K562 (cell line): ENCODE results near the gene CBX1. TPM values are rescaled to one million over a fixed set of nuclear protein-coding genes. Genes with fewer than 3 reads are reported as not detected.

Experiments
- ASH1L ChIP-seq: fragments of 450-650 bp; IDR thresholded peaks from 2 replicates; pipeline ENCODE4 v1.6.1; 2018; ENCODE audit warnings: borderline replicate concordance, mild to moderate bottlenecking, low read depth; ENCODE audit not compliant: partially characterized antibody
- CHCHD3 ChIP-seq: fragments of 250-450 bp; sonication (Bioruptor Pico); IDR thresholded peaks from 2 replicates; pipeline ENCODE4 v2.1.2; 2022; ENCODE audit warnings: mild to moderate bottlenecking
- E2F1 ChIP-seq: sonication (generic); formaldehyde crosslinking; IDR thresholded peaks from 2 replicates; pipeline ENCODE4 v1.8.1; 2023; ENCODE audit warnings: mild to moderate bottlenecking, missing genetic modification reagents, moderate library complexity
- HBP1 ChIP-seq: fragments of 450-650 bp; formaldehyde crosslinking; IDR thresholded peaks from 2 replicates; pipeline ENCODE4 v1.4.0; 2022; ENCODE audit warnings: missing genetic modification characterization
- HNRNPL ChIP-seq: fragments of 200-400 bp; formaldehyde crosslinking; IDR thresholded peaks from 2 replicates; pipeline ENCODE4 v1.6.1; 2017; ENCODE audit warnings: low read depth, mild to moderate bottlenecking, low read length
- KAT8 ChIP-seq: fragments of 450-650 bp; IDR thresholded peaks from 2 replicates; pipeline ENCODE4 v1.6.1; 2016; ENCODE audit warnings: low read depth, mild to moderate bottlenecking
- NCOA2 ChIP-seq, 2 experiments: fragments of 450-650 bp; IDR thresholded peaks; 2 replicates each; pipeline ENCODE4 v1.6.1; 2018; ENCODE audit warnings: mild to moderate bottlenecking in 2 of 2, moderate library complexity in 1 of 2; ENCODE audit not compliant: partially characterized antibody in 2 of 2
- SMARCA4 ChIP-seq: fragments of 450-650 bp; IDR thresholded peaks from 2 replicates; pipeline ENCODE4 v1.6.1; 2016
- ZNF12 ChIP-seq: sonication (generic); formaldehyde crosslinking; IDR thresholded peaks from 2 replicates; pipeline ENCODE4 v1.4.0; 2020; ENCODE audit warnings: mild to moderate bottlenecking, missing genetic modification reagents
- ZNF124 ChIP-seq: sonication (generic); formaldehyde crosslinking; IDR thresholded peaks from 2 replicates; pipeline ENCODE4 v1.8.1; 2022; ENCODE audit warnings: missing genetic modification reagents
- ZNF699 ChIP-seq: fragments of 250-450 bp; sonication (Bioruptor Pico); IDR thresholded peaks from 2 replicates; pipeline ENCODE4 v1.8.0; 2021; ENCODE audit warnings: mild to moderate bottlenecking, moderate library complexity; ENCODE audit not compliant: insufficient replicate concordance
- ZNF75A ChIP-seq: fragments of 450-650 bp; formaldehyde crosslinking; IDR thresholded peaks from 2 replicates; pipeline ENCODE4 v1.4.0; 2020; ENCODE audit warnings: mild to moderate bottlenecking
- polyA plus RNA-seq, 8 experiments: library from polyadenylated mRNA; depleted of rRNA in 4 of 8; stranded (reverse) in 5 of 8; unstranded in 3 of 8; fragments of >200 nt; fragmentation: Nextera tagmentation in 2 of 8; fragmentation: Illumina TruSeq in 1 of 8; extraction: Ambion mirVana in 2 of 8; extraction: Trizol in 1 of 8; gene quantifications; 2 replicates each; pipeline versions ENCODE4 v1.2.1 to v1.2.3, GENCODE V29; 2011 to 2014; ENCODE audit warnings: inconsistent platforms in 1 of 8, missing spikeins in 1 of 8
- total RNA-seq, 7 experiments: library from RNA; depleted of rRNA in 6 of 7; stranded (reverse); fragments of >200 nt in 6 of 7; fragmentation: Illumina TruSeq in 2 of 7; extraction: Trizol in 2 of 7; gene quantifications; 2 replicates each; pipeline versions ENCODE4 v1.2.1 to v1.2.3, GENCODE V29; 2011 to 2021; ENCODE audit warnings: low replicate concordance in 1 of 7

The CBX1 gene
- total and polyA plus RNA-seq, 9 of the 15 experiments (the other 6 are each of a cell fraction or from before 2014, with no cell fraction given), result 10.6 to 95.7 (median 52.7) TPM

DNA sequence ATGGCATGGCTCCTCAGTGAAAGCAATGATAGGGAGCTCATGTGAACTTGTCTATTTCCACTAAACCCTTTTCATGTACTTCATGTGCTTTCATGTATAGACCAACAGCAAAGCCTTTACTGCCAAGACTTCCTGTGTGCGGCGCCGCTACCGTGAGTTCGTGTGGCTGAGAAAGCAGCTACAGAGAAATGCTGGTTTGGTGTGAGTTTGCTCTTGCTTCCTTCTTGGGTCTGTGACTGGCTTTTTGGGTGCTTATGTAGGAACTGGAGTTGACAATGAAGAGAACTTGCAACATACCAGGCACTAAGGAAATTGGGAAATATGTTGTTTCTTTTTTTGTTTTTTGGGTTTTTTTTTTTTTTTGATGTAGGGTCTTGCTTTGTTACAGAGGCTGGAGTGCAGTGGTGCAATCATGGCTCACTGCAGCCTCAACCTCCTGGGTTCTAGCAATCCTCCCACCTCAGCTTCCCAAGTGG lies 12.0 kb upstream of the CBX1 start (continued):
- TF ChIP-seq HBP1 (CRISPR knock-in tag) (no peak), ZNF699 (CRISPR knock-in tag) (no peak), ZNF75A (CRISPR knock-in tag) (no peak), HNRNPL (no peak), ASH1L (no peak), SMARCA4 (no peak), NCOA2 (IDR thresholded peaks at IDR 0.05; ENCODE audit: partially characterized antibody in 2 of 2) (no peak), ZNF12 (CRISPR knock-in tag) (no peak), KAT8 (no peak), ZNF124 (CRISPR knock-in tag) (no peak), CHCHD3 (CRISPR knock-in tag) (no peak), E2F1 (CRISPR knock-in tag) (no peak)
- TF ChIP-seq, all 486 proteins: peak for 0
